H9 (cell line): ENCODE results near the gene CACNA1G. TPM values are rescaled to one million over a fixed set of nuclear protein-coding genes. Genes with fewer than 3 reads are reported as not detected.

ENCODE experiments used
- DNase-seq: peaks from one replicate; pipeline ENCODE4 v3.0.0-alpha.2; 2017
- H2AFZ ChIP-seq: one replicate; pipeline ENCODE4 v1.6.1; 2013; ENCODE audit warnings: mild to moderate bottlenecking, low read length, control low read depth, moderate library complexity
- H2AK5ac ChIP-seq: 2 replicates; pipeline ENCODE4 v1.6.1; 2013; ENCODE audit warnings: low read length, control low read depth, mixed read lengths; ENCODE audit not compliant: insufficient read length
- H2BK120ac ChIP-seq: one replicate; pipeline ENCODE4 v1.6.1; 2013; ENCODE audit warnings: low read depth, mild to moderate bottlenecking, low read length, control low read depth, inconsistent platforms; ENCODE audit not compliant: poor library complexity, severe bottlenecking
- H2BK12ac ChIP-seq: 2 replicates; pipeline ENCODE4 v1.6.1; 2013; ENCODE audit warnings: low read length, control low read depth, mixed read lengths, low read depth; ENCODE audit not compliant: insufficient read length
- H2BK15ac ChIP-seq: 2 replicates; pipeline ENCODE4 v1.6.1; 2013; ENCODE audit warnings: low read depth, low read length, control low read depth
- H2BK20ac ChIP-seq: one replicate; pipeline ENCODE4 v1.6.1; 2013; ENCODE audit warnings: low read depth, mild to moderate bottlenecking, low read length, control low read depth, inconsistent platforms; ENCODE audit not compliant: poor library complexity, severe bottlenecking
- H2BK5ac ChIP-seq: 2 replicates; pipeline ENCODE4 v1.6.1; 2013; ENCODE audit warnings: low read length, control low read depth, mixed read lengths; ENCODE audit not compliant: insufficient read length
- H3K14ac ChIP-seq: 2 replicates; pipeline ENCODE4 v1.6.1; 2013; ENCODE audit warnings: low read length, control low read depth; ENCODE audit not compliant: insufficient read depth
- H3K18ac ChIP-seq: 2 replicates; pipeline ENCODE4 v1.6.1; 2013; ENCODE audit warnings: low read depth, mild to moderate bottlenecking, mixed read lengths, low read length, control low read depth; ENCODE audit not compliant: insufficient read length
- H3K23ac ChIP-seq: 2 replicates; pipeline ENCODE4 v1.6.1; 2013; ENCODE audit warnings: low read length, control low read depth, mixed read lengths, low read depth; ENCODE audit not compliant: insufficient read length
- H3K23me2 ChIP-seq: 2 replicates; pipeline ENCODE4 v1.6.1; 2013; ENCODE audit warnings: low read depth, mild to moderate bottlenecking, mixed read lengths, low read length, control low read depth; ENCODE audit not compliant: insufficient read length, poor library complexity, severe bottlenecking
- H3K27ac ChIP-seq: 2 replicates; pipeline ENCODE4 v1.5.1; 2013; ENCODE audit warnings: low read length, control low read depth, mixed read lengths, low read depth; ENCODE audit not compliant: insufficient read length
- H3K27me3 ChIP-seq: 2 replicates; pipeline ENCODE4 v1.6.1; 2013; ENCODE audit warnings: low read length, control low read depth, inconsistent platforms; ENCODE audit not compliant: insufficient read depth
- H3K4ac ChIP-seq: 2 replicates; pipeline ENCODE4 v1.6.1; 2013; ENCODE audit warnings: low read depth, mild to moderate bottlenecking, control low read depth, inconsistent platforms, low read length, moderate library complexity
- H3K4me1 ChIP-seq: 2 replicates; pipeline ENCODE4 v1.6.1; 2013; ENCODE audit warnings: low read length, control low read depth, inconsistent platforms; ENCODE audit not compliant: insufficient read depth
- H3K4me2 ChIP-seq: 2 replicates; pipeline ENCODE4 v1.6.1; 2013; ENCODE audit warnings: low read length, control low read depth, mixed read lengths; ENCODE audit not compliant: insufficient read length, insufficient read depth
- H3K56ac ChIP-seq: 2 replicates; pipeline ENCODE4 v1.6.1; 2013; ENCODE audit warnings: low read depth, mild to moderate bottlenecking, mixed read lengths, low read length, control low read depth; ENCODE audit not compliant: insufficient read length
- H3K79me1 ChIP-seq: 2 replicates; pipeline ENCODE4 v1.6.1; 2013; ENCODE audit warnings: low read depth, mild to moderate bottlenecking, moderate library complexity, low read length, control low read depth, inconsistent platforms; ENCODE audit not compliant: insufficient read depth, poor library complexity, severe bottlenecking
- H3K79me2 ChIP-seq: 2 replicates; pipeline ENCODE4 v1.6.1; 2013; ENCODE audit warnings: low read length, control low read depth, inconsistent platforms; ENCODE audit not compliant: insufficient read depth
- H3K9ac ChIP-seq: 2 replicates; pipeline ENCODE4 v1.6.1; 2013; ENCODE audit warnings: low read length, control low read depth, mixed read lengths; ENCODE audit not compliant: insufficient read length; ENCODE audit errors: extremely low read depth
- H3K9me3 ChIP-seq: one replicate; pipeline ENCODE4 v1.6.1; 2013; ENCODE audit warnings: low read depth, low read length, inconsistent platforms; ENCODE audit not compliant: control insufficient read depth
- H3T11ph ChIP-seq: one replicate; pipeline ENCODE4 v1.6.1; 2013; ENCODE audit warnings: mild to moderate bottlenecking, low read length, control low read depth, inconsistent platforms
- H4K20me1 ChIP-seq: one replicate; pipeline ENCODE4 v1.6.1; 2013; ENCODE audit not compliant: control insufficient read depth, insufficient read length, insufficient read depth
- H4K5ac ChIP-seq: 2 replicates; pipeline ENCODE4 v1.6.1; 2013; ENCODE audit warnings: low read depth, mild to moderate bottlenecking, mixed read lengths, low read length, control low read depth; ENCODE audit not compliant: insufficient read length
- H4K8ac ChIP-seq: replicated peaks from 2 replicates; pipeline ENCODE4 v1.6.1; 2013; ENCODE audit warnings: low read length, control low read depth, mixed read lengths, low read depth; ENCODE audit not compliant: insufficient read length
- H4K91ac ChIP-seq: 2 replicates; pipeline ENCODE4 v1.6.1; 2013; ENCODE audit warnings: low read depth, mild to moderate bottlenecking, moderate library complexity, mixed read lengths, low read length, control low read depth; ENCODE audit not compliant: insufficient read length
- H3K27ac Mint-ChIP-seq, 3 experiments: 2 replicates in 2 of 3; 3 replicates in 1 of 3; pipeline ENCODE4 v1.8.0; 2020 to 2021; ENCODE audit warnings: mixed read lengths in 3 of 3, mild to moderate bottlenecking in 1 of 3, moderate library complexity in 1 of 3
- H3K27me3 Mint-ChIP-seq: 2 replicates; pipeline ENCODE4 v1.8.0; 2021; ENCODE audit warnings: low read depth, mild to moderate bottlenecking, moderate library complexity, mixed read lengths
- H3K36me3 Mint-ChIP-seq, 3 experiments: 2 replicates in 2 of 3; 3 replicates in 1 of 3; pipeline ENCODE4 v1.8.0; 2020 to 2021; ENCODE audit warnings: low read depth in 3 of 3, mixed read lengths in 3 of 3; ENCODE audit not compliant: insufficient read depth in 1 of 3
- H3K4me1 Mint-ChIP-seq, 2 experiments: 2 replicates each; pipeline ENCODE4 v1.8.0; 2020; ENCODE audit warnings: mixed read lengths in 2 of 2
- H3K4me3 Mint-ChIP-seq, 2 experiments: 2 replicates in 1 of 2; 3 replicates in 1 of 2; pipeline ENCODE4 v1.8.0; 2020 to 2021; ENCODE audit warnings: mild to moderate bottlenecking in 2 of 2, mixed read lengths in 2 of 2, moderate library complexity in 1 of 2
- H3K9me3 Mint-ChIP-seq, 2 experiments: 2 replicates in 1 of 2; 3 replicates in 1 of 2; pipeline ENCODE4 v1.8.0; 2020; ENCODE audit warnings: mild to moderate bottlenecking in 2 of 2, mixed read lengths in 2 of 2, moderate library complexity in 1 of 2
- CTCF ChIP-seq: fragments of 200-600 bp; sonication (generic); conservative IDR thresholded peaks from 3 replicates; pipeline ENCODE4 v1.8.0; 2021; ENCODE audit warnings: antibody characterized with exemption, mild to moderate bottlenecking
- WGBS: extraction: QIAGEN DNeasy Blood & Tissue Kit; methylation state at CpG from one replicate; pipeline ENCODE4 v1.1.7; 2013; ENCODE audit warnings: missing lambda C conversion rate, low lambda C conversion rate, mixed read lengths; ENCODE audit not compliant: insufficient read length; ENCODE audit errors: extremely low coverage; 5-methylcytosine and 5-hydroxymethylcytosine counted together
- total RNA-seq: library from RNA; stranded (reverse); gene quantifications from 2 replicates; pipeline ENCODE4 v1.2.1, GENCODE V29; 2021

The CACNA1G gene
- total RNA-seq, 1 experiment from 2014 or later, result 1.5 TPM

GRCh38 chr17:50542795-50543774 is 17.4 kb upstream of the CACNA1G start:
- H2AFZ ChIP-seq, result no peak overlapping the region
- H3K9ac ChIP-seq, result no peak overlapping the region
- H2BK12ac ChIP-seq, result no peak overlapping the region

More at GRCh38 chr17:50542795-50543774, 17.4 kb upstream of the CACNA1G start:
- Histone ChIP-seq H3K4ac (no peak overlapping the region), H3K18ac (no peak overlapping the region), H3K27ac (no peak overlapping the region), H3K14ac (no peak overlapping the region), H2BK120ac (no peak overlapping the region), H3K27me3 (no peaks in the 10 kb centered on the region; the same call in 1 of the 2 replicates), H3K79me1 (no peaks in the 10 kb centered on the region), H4K5ac (no peak overlapping the region), H2BK15ac (no peak overlapping the region), H2BK20ac (no peak overlapping the region), H2AK5ac (no peak overlapping the region), H3K23me2 (peaks cover 8% of the 10 kb centered on the region), H3K4me2 (peak overlapping the region; percentile 76), H3K4me1 (peaks cover 2% of the 10 kb centered on the region; the same call in 1 of the 2 replicates), H3K23ac (no peak overlapping the region), H2BK5ac (no peak overlapping the region), H4K20me1 (no peaks in the 10 kb centered on the region), H3K9me3 (no peaks in the 10 kb centered on the region), H3K56ac (no peak overlapping the region), H4K8ac (no peak overlapping the region), H3K79me2 (no peaks in the 10 kb centered on the region), H3T11ph (no peak overlapping the region), H4K91ac (no peak overlapping the region)
- WGBS, result no CpG with 5 or more reads among the region's 16 CpGs
- H3K4me1 Mint-ChIP-seq, result peaks cover 31 to 43% of the 10 kb centered on the region in 2 experiments
- no peak overlapping the region for H3K27ac Mint-ChIP-seq
- H3K36me3 Mint-ChIP-seq, result no peaks in the 10 kb centered on the region
- no peak for TF ChIP-seq CTCF
- H3K9me3 Mint-ChIP-seq, result no peaks in the 10 kb centered on the region
- peak overlapping the region; percentile 69 to 82 for H3K4me3 Mint-ChIP-seq
- H3K27me3 Mint-ChIP-seq, result peaks cover 34% of the 10 kb centered on the region
- DNase-seq, result no peak
